GM12878 (cell line): ENCODE data around the gene MAD2L1. TPM values are rescaled to one million over a fixed set of nuclear protein-coding genes. Genes with fewer than 3 reads are reported as not detected.

Experiments
- ATAC-seq: fragments of 200-7000 bp; cut with Tn5 transposase; 3 replicates; pipeline ENCODE4 v1.9.1; 2020; ENCODE audit warnings: mild to moderate bottlenecking, moderate library complexity
- BruUV-seq: library from RNA; stranded (reverse); fragments of 400-500 nt; replicated peaks from 2 replicates; lab custom pipeline; 2021; lab: Mats Ljungman, UMichigan
- CTCF ChIA-PET: fragments of 300-600 bp; sonication (Branson Sonifier 250); formaldehyde crosslinking; extraction: SDS; loops from one replicate; lab custom pipeline; 2021; ENCODE audit warnings: inconsistent platforms; lab: Yijun Ruan, JAX
- POLR2A ChIA-PET: fragments of 350-600 bp; formaldehyde crosslinking; extraction: SDS; loops from one replicate; lab custom pipeline; 2021; ENCODE audit warnings: inconsistent platforms; lab: Charles Lee
- RAD21 ChIA-PET: fragments of 300-600 bp; sonication (Branson Sonifier 250); formaldehyde crosslinking; loops from one replicate; lab custom pipeline; 2023; ENCODE audit warnings: antibody characterized with exemption; ENCODE audit not compliant: unreplicated experiment; lab: Charles Lee
- SMC1A ChIA-PET: fragments of 300-600 bp; sonication (Branson Sonifier 250); formaldehyde crosslinking; loops from one replicate; lab custom pipeline; 2023; ENCODE audit not compliant: unreplicated experiment, uncharacterized antibody; lab: Charles Lee
- DNase-seq: peaks from one replicate; pipeline ENCODE4 v3.0.0-alpha.2; 2011; ENCODE audit warnings: low read depth, low spot score
- FAIRE-seq: peaks from 3 replicates; lab custom pipeline; 2011; peaks lifted over from hg19 to GRCh38; lab: Jason Lieb, UNC
- H2AFZ ChIP-seq: 2 replicates; pipeline ENCODE4 v1.6.0; 2011; ENCODE audit warnings: low read depth, low read length, control low read depth; ENCODE audit not compliant: control insufficient read depth
- H3K27ac ChIP-seq: 2 replicates; pipeline ENCODE4 v1.5.1; 2011; ENCODE audit warnings: control low read depth; ENCODE audit not compliant: control insufficient read depth, insufficient read depth
- H3K27me3 ChIP-seq, 2 experiments: replicated peaks in 1 of 2; 2 replicates each; pipeline versions ENCODE4 v1.6.0 to v1.6.1; 2011; ENCODE audit warnings: low read length in 1 of 2; ENCODE audit not compliant: control insufficient read depth in 2 of 2, insufficient read depth in 2 of 2
- H3K36me3 ChIP-seq, 2 experiments: 2 replicates each; pipeline ENCODE4 v1.5.1; 2011; ENCODE audit warnings: low read length in 1 of 2; ENCODE audit not compliant: control insufficient read depth in 2 of 2, insufficient read depth in 2 of 2
- H3K4me1 ChIP-seq: 2 replicates; pipeline ENCODE4 v1.6.1; 2011; ENCODE audit warnings: mild to moderate bottlenecking, low read length, moderate library complexity, mixed read lengths; ENCODE audit not compliant: control insufficient read depth, insufficient read depth
- H3K4me2 ChIP-seq: 2 replicates; pipeline ENCODE4 v1.6.0; 2011; ENCODE audit warnings: control low read depth; ENCODE audit not compliant: control insufficient read depth, insufficient read depth
- H3K4me3 ChIP-seq: fragments of 200-600 bp; sonication (generic); 2 replicates; pipeline ENCODE4 v1.5.1; 2016
- H3K79me2 ChIP-seq: 2 replicates; pipeline ENCODE4 v1.6.0; 2011; ENCODE audit warnings: low read length; ENCODE audit not compliant: control insufficient read depth, insufficient read depth
- H3K9ac ChIP-seq: 2 replicates; pipeline ENCODE4 v1.8.0; 2011; ENCODE audit warnings: low read length, control low read depth, mixed read lengths; ENCODE audit not compliant: control insufficient read depth, insufficient read depth
- H3K9me3 ChIP-seq: replicated peaks from 3 replicates; pipeline ENCODE4 v1.5.1; 2011; ENCODE audit warnings: mild to moderate bottlenecking, low read length; ENCODE audit not compliant: control insufficient read depth, insufficient read depth
- H4K20me1 ChIP-seq: 2 replicates; pipeline ENCODE4 v1.6.0; 2011; ENCODE audit not compliant: control insufficient read depth, insufficient read depth
- CHD4 ChIP-seq: fragments of 200-600 bp; sonication (generic); IDR thresholded peaks from 2 replicates; pipeline ENCODE4 v1.6.1; 2016; ENCODE audit warnings: mild to moderate bottlenecking
- GATAD2B ChIP-seq: fragments of 450-650 bp; conservative IDR thresholded peaks from 2 replicates; pipeline ENCODE4 v1.6.1; 2017; ENCODE audit warnings: low read depth, mild to moderate bottlenecking, moderate library complexity
- HDGF ChIP-seq: fragments of 450-650 bp; IDR thresholded peaks from 2 replicates; pipeline ENCODE4 v1.6.1; 2016; ENCODE audit warnings: antibody characterized with exemption
- POLR2AphosphoS2 ChIP-seq: IDR thresholded peaks from 2 replicates; pipeline ENCODE4 v1.6.1; 2011; ENCODE audit warnings: low read depth, mild to moderate bottlenecking, low read length, improper control_type of control experiment, moderate library complexity
- RAD51 ChIP-seq: fragments of 450-650 bp; IDR thresholded peaks from 2 replicates; pipeline ENCODE4 v1.6.1; 2016; ENCODE audit warnings: moderate library complexity, mild to moderate bottlenecking, inconsistent platforms
- RBBP5 ChIP-seq: fragments of 200-600 bp; sonication (generic); conservative IDR thresholded peaks from 2 replicates; pipeline ENCODE4 v1.6.1; 2016
- ZBTB11 ChIP-seq: fragments of 450-650 bp; formaldehyde crosslinking; IDR thresholded peaks from 2 replicates; pipeline ENCODE4 v1.5.0; 2022; ENCODE audit warnings: mild to moderate bottlenecking, missing genetic modification characterization
- WGBS: methylation state at CpG from one replicate; pipeline ENCODE4 v1.1.6; 2016; ENCODE audit warnings: low lambda C conversion rate; ENCODE audit not compliant: insufficient replicate concordance, insufficient coverage; ENCODE audit errors: missing lambda C conversion rate; 5-methylcytosine and 5-hydroxymethylcytosine counted together
- in situ Hi-C: fragments of 300-500 bp; cut with MboI; formaldehyde crosslinking; loops from 9 replicates; pipeline ENCODE4 v1.14.3; 2018; ENCODE audit warnings: mixed read lengths
- intact Hi-C: fragments of 100-400 bp; cut with micrococcal nuclease; formaldehyde crosslinking; loops from one replicate; pipeline ENCODE4 v1.14.2; 2022; ENCODE audit not compliant: unreplicated experiment
- polyA plus RNA-seq, 11 experiments: library from polyadenylated mRNA; depleted of rRNA in 4 of 11; unstranded in 6 of 11; stranded (reverse) in 5 of 11; fragments of >200 nt; fragmentation: Nextera tagmentation in 4 of 11; fragmentation: Illumina TruSeq in 1 of 11; extraction: Ambion mirVana in 4 of 11; extraction: Trizol in 1 of 11; gene quantifications; 1 replicate in 1 of 11; 2 replicates in 10 of 11; pipeline versions ENCODE4 v1.2.1 to v1.2.3, GENCODE V29; 2011 to 2016; ENCODE audit warnings: inconsistent platforms in 2 of 11, missing spikeins in 2 of 11, low read depth in 1 of 11
- total RNA-seq, 4 experiments: library from RNA; depleted of rRNA in 3 of 4; stranded (reverse); fragments of >200 nt in 3 of 4; fragmentation: Illumina TruSeq in 1 of 4; extraction: Trizol in 1 of 4; gene quantifications; 2 replicates each; pipeline versions ENCODE4 v1.2.1 to v1.2.3, GENCODE V29; 2013 to 2021

Gene MAD2L1
- total and polyA plus RNA-seq, 10 of the 15 experiments (the other 5 are each of a cell fraction or from before 2014, with no cell fraction given) = 58.1 to 407 (median 110) TPM

GRCh38 chr4:120079839-120080520, 13.3 kb upstream of the MAD2L1 start:
- ATAC-seq = no peak

More at GRCh38 chr4:120079839-120080520, 13.3 kb upstream of the MAD2L1 start:
- ChIA-PET CTCF (no interaction called here), POLR2A (no interaction called here), SMC1A (no interaction called here), RAD21 (no interaction called here)
- Histone ChIP-seq H3K4me3 (no peak overlapping the region), H3K27ac (no peak overlapping the region), H3K36me3 (no peaks in the 10 kb centered on the region), H3K9ac (no peak overlapping the region), H3K4me2 (no peak overlapping the region), H3K9me3 (no peaks in the 10 kb centered on the region), H3K27me3 (no peaks in the 10 kb centered on the region), H4K20me1 (no peaks in the 10 kb centered on the region), H2AFZ (no peak overlapping the region), H3K4me1 (no peaks in the 10 kb centered on the region), H3K79me2 (no peaks in the 10 kb centered on the region)
- intact Hi-C loops = loop anchor here (10.0 kb wide), 1 partner anchor 635 kb away; no protein-coding TSS in a partner anchor
- no peak for FAIRE-seq
- 40% methylated on average over 5 of the region's 5 CpGs for WGBS
- TF ChIP-seq RBBP5 = no peak
- TF ChIP-seq HDGF = no peak
- no peak for TF ChIP-seq RAD51
- TF ChIP-seq GATAD2B = no peak
- TF ChIP-seq CHD4 = no peak
- TF ChIP-seq ZBTB11 = no peak
- no peak for TF ChIP-seq POLR2AphosphoS2
- no peak for DNase-seq
- in situ Hi-C loops = loop anchor here (10.0 kb wide), 1 partner anchor 1015 kb away; no protein-coding TSS in a partner anchor
- no TSS peak for BruUV-seq
